Activated CD4-positive, alpha-beta memory T cell treated with anti-CD3 and anti-CD28 coated beads for 36 hours (primary cell): Measurements from ENCODE around the gene PDF. TPM values are rescaled to one million over a fixed set of nuclear protein-coding genes. Genes with fewer than 3 reads are reported as not detected.

Source experiments
- CTCF ChIA-PET: fragments of 350-600 bp; sonication (Branson Sonifier 250); formaldehyde crosslinking; loops from one replicate; lab custom pipeline; 2021; ENCODE audit warnings: antibody characterized with exemption, inconsistent platforms; lab: Charles Lee
- POLR2A ChIA-PET: fragments of 350-600 bp; sonication (Branson Sonifier 250); formaldehyde crosslinking; loops from one replicate; lab custom pipeline; 2021; ENCODE audit warnings: antibody characterized with exemption; lab: Charles Lee
- DNase-seq: peaks from one replicate; pipeline ENCODE4 v3.0.0-alpha.2; 2020
- H3K27ac Mint-ChIP-seq: one replicate; pipeline ENCODE4 v1.8.0; 2021; ENCODE audit warnings: mixed read lengths
- H3K27me3 Mint-ChIP-seq: one replicate; pipeline ENCODE4 v1.8.0; 2021; ENCODE audit warnings: mixed read lengths
- H3K36me3 Mint-ChIP-seq: one replicate; pipeline ENCODE4 v1.8.0; 2021; ENCODE audit warnings: mixed read lengths
- H3K4me1 Mint-ChIP-seq: one replicate; pipeline ENCODE4 v1.8.0; 2021; ENCODE audit warnings: low read depth, mixed read lengths
- H3K4me3 Mint-ChIP-seq: one replicate; pipeline ENCODE4 v1.8.0; 2021; ENCODE audit warnings: mild to moderate bottlenecking, mixed read lengths
- H3K9me3 Mint-ChIP-seq: one replicate; pipeline ENCODE4 v1.8.0; 2021; ENCODE audit warnings: mixed read lengths
- intact Hi-C: fragments of 100-400 bp; cut with micrococcal nuclease; formaldehyde crosslinking; loops from one replicate; pipeline ENCODE4 v1.15.1; 2023
- total RNA-seq, 2 experiments: library from RNA; stranded (reverse); gene quantifications; one replicate each; pipeline ENCODE4 v1.2.3, GENCODE V29; 2021

Gene PDF
- total RNA-seq, 2 experiments from 2014 or later = 16.2 to 17.6 TPM

GRCh38 chr16:69323415-69323814 lies 7.0 kb downstream of the PDF start:
- Mint-ChIP-seq H3K27ac (no peak overlapping the region), H3K4me1 (peaks cover 34% of the 10 kb centered on the region), H3K36me3 (peaks cover 43% of the 10 kb centered on the region), H3K4me3 (no peak overlapping the region), H3K27me3 (no peaks in the 10 kb centered on the region), H3K9me3 (no peaks in the 10 kb centered on the region)
- POLR2A ChIA-PET = no interaction called here
- DNase-seq = no peak
- CTCF ChIA-PET = interaction anchor here (1.1 kb wide), 1 partner anchor 11 kb away, joined by 3 read pairs; no protein-coding TSS in a partner anchor
- intact Hi-C loops = loop anchor here (10.0 kb wide), 1 partner anchor 1049 kb away; no protein-coding TSS in a partner anchor

GRCh38 chr16:69322343-69322742 lies 8.0 kb downstream of the PDF start:
- CTCF ChIA-PET = no interaction called here
- H3K4me3 Mint-ChIP-seq = no peak overlapping the region
- H3K9me3 Mint-ChIP-seq = no peaks in the 10 kb centered on the region
- no peak overlapping the region for H3K27ac Mint-ChIP-seq
- POLR2A ChIA-PET = interaction anchor here (0.6 kb wide), 1 partner anchor 758 kb away, joined by 7 read pairs; no protein-coding TSS in a partner anchor
- peaks cover 38% of the 10 kb centered on the region for H3K36me3 Mint-ChIP-seq
- no peak for DNase-seq
- no peaks in the 10 kb centered on the region for H3K27me3 Mint-ChIP-seq
- peaks cover 28% of the 10 kb centered on the region for H3K4me1 Mint-ChIP-seq
- intact Hi-C loops = loop anchor here (10.0 kb wide), 1 partner anchor 1048 kb away; no protein-coding TSS in a partner anchor

- intact Hi-C loops = loop anchor here (10.0 kb wide), 1 partner anchor 1046 kb away; no protein-coding TSS in a partner anchor
- ChIA-PET POLR2A (no interaction called here), CTCF (no interaction called here)
- peaks cover 38% of the 10 kb centered on the region for H3K36me3 Mint-ChIP-seq
- no peaks in the 10 kb centered on the region for H3K27me3 Mint-ChIP-seq
- H3K27ac Mint-ChIP-seq = no peak overlapping the region
- H3K9me3 Mint-ChIP-seq = no peaks in the 10 kb centered on the region
- H3K4me1 Mint-ChIP-seq = peaks cover 19% of the 10 kb centered on the region
- H3K4me3 Mint-ChIP-seq = no peak overlapping the region
- DNase-seq = no peak
Measured at GRCh38 chr16:69321080-69321479, 9.3 kb downstream of the PDF start.

GRCh38 chr16:69320740-69321073 lies 9.7 kb downstream of the PDF start:
- Mint-ChIP-seq H3K9me3 (no peaks in the 10 kb centered on the region), H3K4me1 (peaks cover 15% of the 10 kb centered on the region), H3K4me3 (no peak overlapping the region), H3K27me3 (no peaks in the 10 kb centered on the region), H3K36me3 (peaks cover 38% of the 10 kb centered on the region), H3K27ac (no peak overlapping the region)
- ChIA-PET POLR2A (no interaction called here), CTCF (no interaction called here)
- no peak for DNase-seq
- intact Hi-C loops = loop anchor here (10.0 kb wide), 1 partner anchor 1046 kb away; no protein-coding TSS in a partner anchor

- H3K9me3 Mint-ChIP-seq = no peaks in the 10 kb centered on the region
- H3K27me3 Mint-ChIP-seq = no peaks in the 10 kb centered on the region
- H3K4me3 Mint-ChIP-seq = no peak overlapping the region
- DNase-seq = no peak
- H3K4me1 Mint-ChIP-seq = peaks cover 12% of the 10 kb centered on the region
- intact Hi-C loops = loop anchor here (10.0 kb wide), 1 partner anchor 1045 kb away; no protein-coding TSS in a partner anchor
- no peak overlapping the region for H3K27ac Mint-ChIP-seq
- POLR2A ChIA-PET = no interaction called here
- H3K36me3 Mint-ChIP-seq = peaks cover 38% of the 10 kb centered on the region
- CTCF ChIA-PET = no interaction called here
Measured at GRCh38 chr16:69319826-69320739, 10.3 kb downstream of the PDF start.

DNA sequence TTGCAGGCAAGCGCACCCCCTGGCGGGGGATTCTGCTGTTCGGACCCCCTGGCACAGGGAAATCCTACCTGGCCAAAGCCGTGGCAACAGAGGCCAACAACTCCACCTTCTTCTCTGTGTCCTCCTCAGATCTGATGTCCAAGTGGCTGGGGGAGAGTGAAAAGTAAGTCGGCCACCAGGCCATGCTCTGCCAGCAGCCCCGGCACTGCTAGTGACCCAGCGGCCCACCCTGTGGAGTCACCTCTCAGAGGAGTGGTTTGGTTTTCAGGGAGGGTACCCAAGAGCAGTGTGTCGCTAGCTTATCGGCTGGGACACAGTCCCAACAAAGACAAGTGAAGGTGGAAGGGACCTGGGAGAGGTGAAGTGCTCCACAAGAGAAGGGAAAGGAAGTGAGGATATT lies 11.0 kb downstream of the PDF start:
- CTCF ChIA-PET = no interaction called here
- no peaks in the 10 kb centered on the region for H3K27me3 Mint-ChIP-seq
- intact Hi-C loops = no loop called here
- no peak overlapping the region for H3K4me3 Mint-ChIP-seq
- H3K9me3 Mint-ChIP-seq = no peaks in the 10 kb centered on the region
- no peak overlapping the region for H3K27ac Mint-ChIP-seq
- POLR2A ChIA-PET = no interaction called here
- peaks cover 41% of the 10 kb centered on the region for H3K36me3 Mint-ChIP-seq
- DNase-seq = no peak
- H3K4me1 Mint-ChIP-seq = peaks cover 6% of the 10 kb centered on the region

GRCh38 chr16:69318911-69319289 lies 11.5 kb downstream of the PDF start:
- H3K9me3 Mint-ChIP-seq = no peaks in the 10 kb centered on the region
- no peak overlapping the region for H3K4me3 Mint-ChIP-seq
- peaks cover 10% of the 10 kb centered on the region for H3K4me1 Mint-ChIP-seq
- ChIA-PET CTCF (no interaction called here), POLR2A (interaction anchor here (1.2 kb wide), 1 partner anchor 152 kb away, joined by 3 read pairs; no protein-coding TSS in a partner anchor)
- no peak for DNase-seq
- H3K36me3 Mint-ChIP-seq = peaks cover 42% of the 10 kb centered on the region
- intact Hi-C loops = no loop called here
- H3K27me3 Mint-ChIP-seq = no peaks in the 10 kb centered on the region
- no peak overlapping the region for H3K27ac Mint-ChIP-seq

DNA sequence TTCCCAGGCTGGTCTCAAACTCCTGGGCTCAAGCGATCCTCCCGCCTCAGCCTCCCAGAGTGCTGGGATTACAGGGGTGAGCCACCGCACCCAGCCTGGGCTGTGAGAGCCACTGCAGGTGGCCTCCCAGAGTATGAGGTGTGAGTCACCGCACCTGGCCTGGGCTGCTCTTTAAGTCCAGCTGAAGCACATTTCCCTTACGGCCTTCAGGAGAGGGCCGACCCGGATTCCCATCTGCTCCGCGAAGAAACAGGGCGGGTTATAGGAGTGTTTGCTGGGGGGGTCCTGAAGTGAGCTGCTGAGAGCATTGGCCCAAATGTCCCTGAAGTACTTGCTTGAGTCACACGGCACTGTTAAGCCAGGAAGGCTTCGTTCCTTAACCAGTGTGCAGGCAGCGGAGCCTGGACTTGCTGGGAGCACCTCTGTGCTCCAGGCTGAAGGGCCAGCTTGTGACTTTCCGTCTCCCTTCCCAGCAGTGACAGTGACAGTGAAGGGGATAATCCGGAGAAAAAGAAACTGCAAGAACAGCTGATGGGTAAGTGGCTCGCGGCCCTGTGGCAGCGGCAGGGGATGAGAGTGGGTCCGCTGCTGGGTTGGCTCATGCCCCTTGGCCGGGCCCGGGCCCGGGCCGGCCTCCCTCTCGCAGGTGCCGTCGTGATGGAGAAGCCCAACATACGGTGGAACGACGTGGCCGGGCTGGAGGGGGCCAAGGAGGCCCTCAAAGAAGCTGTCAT lies 12.0 kb downstream of the PDF start:
- Mint-ChIP-seq H3K4me1 (peaks cover 15% of the 10 kb centered on the region), H3K4me3 (no peak overlapping the region), H3K27me3 (no peaks in the 10 kb centered on the region), H3K27ac (no peak overlapping the region), H3K36me3 (peaks cover 42% of the 10 kb centered on the region), H3K9me3 (no peaks in the 10 kb centered on the region)
- ChIA-PET CTCF (no interaction called here), POLR2A (interaction anchor here (1.2 kb wide), 1 partner anchor 152 kb away, joined by 3 read pairs; no protein-coding TSS in a partner anchor)
- DNase-seq = no peak
- intact Hi-C loops = no loop called here

DNA sequence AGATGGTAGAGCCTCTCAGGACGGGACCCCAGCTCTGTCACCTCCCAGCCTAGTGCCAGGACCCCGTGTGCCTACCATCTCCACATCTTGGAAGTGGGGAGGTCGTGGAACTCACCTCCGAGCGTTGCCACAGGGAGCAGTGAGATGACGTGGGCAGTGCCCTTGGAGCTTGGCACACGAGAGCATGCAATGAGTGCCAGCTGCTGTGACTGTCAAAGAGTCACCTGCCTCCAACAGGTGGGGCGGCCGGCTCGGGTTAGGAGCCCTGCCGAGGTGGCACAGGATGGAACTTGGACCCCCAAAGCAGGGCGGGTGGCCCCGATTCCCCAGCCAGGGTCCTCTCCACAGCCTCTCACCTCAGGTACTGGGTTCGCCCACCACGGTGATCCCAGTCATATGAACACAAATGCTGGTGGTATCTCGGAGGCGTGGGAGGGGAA lies 13.8 kb downstream of the PDF start:
- ChIA-PET CTCF (no interaction called here), POLR2A (no interaction called here)
- Mint-ChIP-seq H3K9me3 (no peaks in the 10 kb centered on the region), H3K36me3 (peaks cover 39% of the 10 kb centered on the region), H3K27ac (no peak overlapping the region), H3K27me3 (no peaks in the 10 kb centered on the region), H3K4me1 (peaks cover 19% of the 10 kb centered on the region), H3K4me3 (no peak overlapping the region)
- intact Hi-C loops = no loop called here
- DNase-seq = no peak

DNA sequence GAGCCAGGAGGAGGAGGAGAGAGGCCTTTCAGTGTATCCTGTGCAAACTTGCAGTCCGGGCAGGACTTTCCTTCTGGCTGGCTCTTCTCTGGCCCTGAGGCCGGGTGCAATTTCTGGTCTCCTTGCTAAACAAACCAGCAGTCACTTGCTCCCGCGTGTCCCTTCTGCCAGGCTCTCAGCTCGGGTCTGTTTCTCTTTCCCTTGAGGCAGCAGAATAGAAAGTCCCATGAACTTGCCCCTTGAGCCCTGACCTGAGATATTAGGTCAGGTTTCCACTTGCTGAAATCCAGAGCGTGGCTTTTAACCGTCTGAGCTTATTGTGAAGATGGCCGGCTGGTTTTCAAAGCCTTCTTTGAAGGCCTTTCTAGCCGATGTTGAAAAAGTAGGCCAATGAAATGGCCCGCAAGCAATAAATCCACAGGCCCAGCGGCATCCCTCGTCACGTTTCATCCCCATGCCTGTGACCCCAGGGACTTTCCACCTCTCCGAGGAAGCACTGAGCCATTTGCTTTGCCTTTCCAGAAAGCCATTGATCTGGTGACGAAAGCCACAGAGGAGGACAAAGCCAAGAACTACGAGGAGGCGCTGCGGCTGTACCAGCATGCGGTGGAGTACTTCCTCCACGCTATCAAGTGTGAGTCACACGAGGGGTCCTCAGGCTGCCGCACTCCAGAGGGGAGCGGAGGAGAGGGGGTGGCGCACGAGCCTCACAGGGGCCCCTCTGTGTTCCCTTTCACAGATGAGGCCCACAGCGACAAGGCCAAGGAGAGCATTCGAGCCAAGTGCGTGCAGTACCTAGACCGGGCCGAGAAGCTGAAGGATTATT lies 14.7 kb downstream of the PDF start:
- no peaks in the 10 kb centered on the region for H3K27me3 Mint-ChIP-seq
- ChIA-PET POLR2A (interaction anchor here (1.4 kb wide), 1 partner anchor 14 kb away, joined by 3 read pairs; no protein-coding TSS in a partner anchor), CTCF (no interaction called here)
- H3K36me3 Mint-ChIP-seq = peaks cover 31% of the 10 kb centered on the region
- no peak for DNase-seq
- H3K9me3 Mint-ChIP-seq = no peaks in the 10 kb centered on the region
- H3K4me3 Mint-ChIP-seq = no peak overlapping the region
- H3K4me1 Mint-ChIP-seq = peaks cover 20% of the 10 kb centered on the region
- H3K27ac Mint-ChIP-seq = no peak overlapping the region
- intact Hi-C loops = no loop called here

GRCh38 chr16:69314534-69314933 lies 15.9 kb downstream of the PDF start:
- peaks cover 26% of the 10 kb centered on the region for H3K36me3 Mint-ChIP-seq
- ChIA-PET CTCF (no interaction called here), POLR2A (interaction anchor here (1.4 kb wide), 1 partner anchor 15 kb away, joined by 3 read pairs; no protein-coding TSS in a partner anchor)
- no peak overlapping the region for H3K27ac Mint-ChIP-seq
- no peak overlapping the region for H3K4me3 Mint-ChIP-seq
- H3K27me3 Mint-ChIP-seq = no peaks in the 10 kb centered on the region
- H3K4me1 Mint-ChIP-seq = peaks cover 25% of the 10 kb centered on the region
- intact Hi-C loops = no loop called here
- no peak for DNase-seq
- H3K9me3 Mint-ChIP-seq = no peaks in the 10 kb centered on the region
